HEK293T (cell line): ENCODE results near the gene ARHGEF6.

Experiments
- ARNT ChIP-seq: fragments of 450-650 bp; IDR thresholded peaks from 2 replicates; pipeline ENCODE4 v1.6.1; 2017; ENCODE audit warnings: mild to moderate bottlenecking
- BHLHE40 ChIP-seq: fragments of 450-650 bp; IDR thresholded peaks from 2 replicates; pipeline ENCODE4 v1.6.1; 2016; ENCODE audit warnings: mild to moderate bottlenecking, moderate library complexity, borderline replicate concordance
- FOXA1 ChIP-seq: fragments of 450-650 bp; IDR thresholded peaks from 2 replicates; pipeline ENCODE4 v1.6.1; 2016; ENCODE audit warnings: mild to moderate bottlenecking
- FOXK2 ChIP-seq: fragments of 450-650 bp; IDR thresholded peaks from 2 replicates; pipeline ENCODE4 v1.6.1; 2016; ENCODE audit warnings: mild to moderate bottlenecking
- FOXM1 ChIP-seq: fragments of 450-650 bp; IDR thresholded peaks from 2 replicates; pipeline ENCODE4 v1.6.1; 2017; ENCODE audit warnings: mild to moderate bottlenecking, borderline replicate concordance
- HDGF ChIP-seq: fragments of 450-650 bp; IDR thresholded peaks from 2 replicates; pipeline ENCODE4 v1.6.1; 2017; ENCODE audit warnings: antibody characterized with exemption, borderline replicate concordance
- L3MBTL2 ChIP-seq: fragments of 450-650 bp; conservative IDR thresholded peaks from 2 replicates; pipeline ENCODE4 v1.6.1; 2016; ENCODE audit warnings: mild to moderate bottlenecking
- LEF1 ChIP-seq: fragments of 450-650 bp; IDR thresholded peaks from 2 replicates; pipeline ENCODE4 v1.6.1; 2017; ENCODE audit warnings: mild to moderate bottlenecking, borderline replicate concordance
- NFRKB ChIP-seq: fragments of 450-650 bp; IDR thresholded peaks from 2 replicates; pipeline ENCODE4 v1.6.1; 2016; ENCODE audit warnings: mild to moderate bottlenecking, moderate library complexity
- SP1 ChIP-seq: fragments of 450-650 bp; IDR thresholded peaks from 2 replicates; pipeline ENCODE4 v1.6.1; 2017

GRCh38 chrX:136711147-136711546, 69.6 kb downstream of the ARHGEF6 start:
- no peak for TF ChIP-seq FOXK2
- TF ChIP-seq FOXM1 = no peak
- TF ChIP-seq LEF1 = no peak
- TF ChIP-seq FOXA1 = no peak
- no peak for TF ChIP-seq BHLHE40
- TF ChIP-seq ARNT = no peak
- TF ChIP-seq L3MBTL2 = no peak
- no peak for TF ChIP-seq NFRKB
- TF ChIP-seq SP1 = no peak
- TF ChIP-seq HDGF = no peak
